Left ventricle myocardium superior (tissue), 1 donor: ENCODE results near the gene THUMPD1. TPM values are rescaled to one million over a fixed set of nuclear protein-coding genes. Genes with fewer than 3 reads are reported as not detected.
"Not testable (repeated sequence)": the region's sequence is repeated elsewhere in the genome, so short reads cannot be mapped to it uniquely, and the experiment has no call there.

Experiments used
- ATAC-seq: fragments of 200-7000 bp; cut with Tn5 transposase; one replicate; pipeline ENCODE4 v1.9.1; 2020; ENCODE audit warnings: mild to moderate bottlenecking, moderate library complexity
- DNase-seq: peaks from one replicate; pipeline ENCODE4 v3.0.0-alpha.2; 2020
- intact Hi-C: fragments of 100-400 bp; cut with micrococcal nuclease; formaldehyde crosslinking; loops from one replicate; pipeline ENCODE4 v1.11.0; 2022
- total RNA-seq: library from RNA; stranded (reverse); fragmentation: NEBNext Ultra II Directional; extraction: Animal tissue kit (Norgen Biotek cat#: 25700); gene quantifications from one replicate; pipeline ENCODE4 v1.2.1, GENCODE V29; 2021
- donor health status: DM: no; HTN: yes; CAD: no; lungs with severe emphysema.

THUMPD1 gene
- total RNA-seq, 1 donor from 2014 or later = 17.5 TPM

GRCh38 chr16:20753727-20754126 is 12.1 kb upstream of the THUMPD1 start:
- DNase-seq (no peak), ATAC-seq (no peak)
- intact Hi-C loops = no loop called here

GRCh38 chr16:20750558-20750957 is 8.9 kb upstream of the THUMPD1 start:
- intact Hi-C loops = no loop called here
- ATAC-seq = no peak
- DNase-seq = no peak

DNA sequence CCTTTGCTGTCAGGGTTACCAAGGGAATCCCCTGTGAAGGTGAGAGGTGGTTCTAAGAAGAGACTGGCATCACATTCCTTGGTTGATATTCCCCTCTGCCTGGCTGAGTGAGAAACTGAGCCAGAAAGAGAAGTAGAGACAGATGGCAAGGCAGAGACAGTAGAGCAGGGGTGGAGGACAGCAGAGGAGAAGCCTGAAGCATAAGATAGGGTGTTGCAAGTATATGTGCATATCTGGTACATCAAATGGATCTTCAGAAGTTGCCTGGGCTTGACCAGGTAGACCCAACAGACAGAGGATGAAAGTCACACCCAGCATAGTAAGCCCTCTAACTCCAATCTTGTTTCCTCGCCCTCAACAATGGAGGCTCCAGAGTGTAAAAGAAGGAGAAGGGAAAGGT is 7.9 kb upstream of the THUMPD1 start:
- DNase-seq = no peak

GRCh38 chr16:20747030-20747816 is 5.6 kb upstream of the THUMPD1 start:
- no peak for ATAC-seq
- DNase-seq = no peak
- intact Hi-C loops = no loop called here

More for the DNA sequence above, 7.9 kb upstream of the THUMPD1 start:
- intact Hi-C loops = no loop called here
- no peak for ATAC-seq

DNA sequence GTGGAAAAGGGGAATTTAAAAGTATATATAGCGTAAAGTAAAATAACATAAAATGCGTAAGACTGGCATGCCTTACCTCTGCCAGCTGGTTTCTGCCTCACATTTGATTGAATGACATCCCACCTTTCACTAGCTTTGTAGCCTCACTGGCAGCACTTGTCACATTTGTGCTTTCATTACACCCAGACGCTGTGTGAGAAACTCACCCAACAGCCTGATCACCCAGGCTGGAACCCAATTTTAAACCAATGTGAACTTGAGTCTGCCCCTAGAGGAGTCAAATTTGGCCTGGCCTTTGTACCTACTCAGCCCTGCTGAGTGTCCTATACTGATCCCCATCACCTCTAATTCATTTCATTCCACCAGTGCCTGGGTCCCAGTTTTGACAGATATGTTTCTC is 4.8 kb upstream of the THUMPD1 start:
- ATAC-seq (no peak), DNase-seq (no peak)
- intact Hi-C loops = no loop called here

GRCh38 chr16:20744922-20745440 is 3.4 kb upstream of the THUMPD1 start:
- DNase-seq = peak; percentile 37
- no peak for ATAC-seq
- intact Hi-C loops = no loop called here

- intact Hi-C loops = no loop called here
- DNase-seq = no peak
- ATAC-seq = no peak
These were observed 2.0 kb upstream of the THUMPD1 start for GRCh38 chr16:20743591-20743990.

DNA sequence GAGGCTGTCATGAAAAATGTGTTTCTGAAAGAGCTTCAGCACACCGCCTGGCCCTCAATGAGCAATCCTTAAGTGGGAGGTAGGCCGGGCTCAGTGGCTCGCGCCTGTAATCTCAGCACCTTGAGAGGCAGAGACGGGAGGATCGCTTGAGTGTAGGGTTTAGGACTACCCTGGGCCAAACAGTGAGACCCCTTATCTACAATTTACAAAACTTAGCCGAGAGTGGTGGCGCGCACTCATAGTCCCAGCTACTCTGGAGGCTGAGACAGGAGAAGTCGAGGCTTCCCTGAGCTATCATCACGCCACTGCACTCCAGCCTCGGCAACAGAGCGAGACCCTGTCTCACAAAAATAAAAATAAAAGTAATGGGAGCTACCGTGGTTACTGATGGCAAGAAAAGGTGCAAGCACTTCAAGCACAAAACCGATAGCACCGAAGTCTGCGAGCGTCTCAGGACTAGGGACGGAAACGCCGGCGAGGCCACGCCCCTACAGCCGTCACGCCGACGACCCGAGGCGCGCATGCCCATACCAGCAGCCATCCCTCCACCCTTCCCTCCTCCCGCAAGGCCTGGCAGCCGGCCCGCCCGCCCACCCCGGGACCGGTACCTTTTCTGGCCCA is 607 bp downstream of the THUMPD1 start:
- peak; percentile 93 for ATAC-seq
- intact Hi-C loops = no loop called here
- peak; percentile 94 for DNase-seq

DNA sequence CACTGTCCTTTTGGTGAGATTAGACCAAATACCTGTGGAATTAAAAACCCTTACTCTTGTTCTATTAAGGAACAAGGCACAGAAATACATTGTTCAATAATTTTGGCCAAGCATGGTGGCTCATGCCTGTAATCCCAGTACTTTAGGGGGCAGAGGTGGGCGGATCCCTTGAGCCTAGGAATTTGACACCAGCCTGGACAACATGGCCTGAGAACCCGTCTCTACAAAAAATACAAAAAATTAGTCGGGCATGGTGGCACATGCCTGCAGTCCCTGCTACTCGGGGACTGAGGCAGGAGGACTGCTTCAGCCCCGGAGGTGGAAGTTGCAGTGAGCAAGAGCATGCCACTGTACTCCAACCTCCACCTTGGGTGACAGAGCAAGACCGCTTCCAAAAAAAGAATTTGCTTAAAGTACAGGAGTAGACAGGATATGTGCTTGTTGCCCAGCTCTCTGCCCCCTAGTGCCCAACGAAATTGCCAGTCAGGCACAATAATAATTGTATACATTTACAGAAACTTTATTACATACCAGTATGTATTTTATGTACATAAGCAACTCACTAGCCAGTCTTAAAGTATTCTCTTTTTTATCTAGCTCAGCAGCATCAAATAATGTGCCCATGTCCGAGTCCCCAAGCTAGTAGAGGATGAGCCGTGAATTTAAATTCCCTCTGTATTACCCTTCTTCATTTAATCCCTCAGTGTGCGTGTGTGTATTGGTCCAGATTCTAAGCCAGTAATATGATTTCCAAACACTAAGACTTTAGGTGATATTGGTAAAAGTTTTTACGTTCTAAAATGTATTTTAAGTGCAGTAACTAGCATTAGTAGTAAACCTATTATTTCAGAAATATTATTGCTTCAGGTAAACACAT is 1.4 kb downstream of the THUMPD1 start:
- ATAC-seq = peak; percentile 22
- no peak for DNase-seq
- intact Hi-C loops = no loop called here

DNA sequence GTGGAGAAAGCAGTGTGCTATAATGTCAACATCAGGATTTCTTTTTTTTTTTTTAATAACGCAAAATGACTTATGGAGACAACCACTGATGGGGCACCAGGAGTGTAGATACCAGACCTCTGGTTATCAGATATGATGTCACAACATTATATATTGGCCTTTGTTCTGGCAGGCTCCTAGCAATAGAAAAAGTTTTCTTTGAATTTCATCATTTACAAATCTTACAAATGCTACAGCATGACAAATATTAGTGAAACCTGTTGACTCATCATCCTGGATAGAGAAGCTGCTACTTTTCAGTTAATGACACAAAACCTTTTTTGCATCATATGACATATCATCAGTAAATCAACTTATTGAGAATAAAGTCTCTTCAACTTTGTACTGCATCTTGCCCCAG is 6.1 kb downstream of the THUMPD1 start:
- DNase-seq = no peak
- ATAC-seq = no peak
- intact Hi-C loops = no loop called here

GRCh38 chr16:20734782-20735181 is 6.8 kb downstream of the THUMPD1 start:
- intact Hi-C loops = no loop called here
- no peak for ATAC-seq
- DNase-seq = no peak

DNA sequence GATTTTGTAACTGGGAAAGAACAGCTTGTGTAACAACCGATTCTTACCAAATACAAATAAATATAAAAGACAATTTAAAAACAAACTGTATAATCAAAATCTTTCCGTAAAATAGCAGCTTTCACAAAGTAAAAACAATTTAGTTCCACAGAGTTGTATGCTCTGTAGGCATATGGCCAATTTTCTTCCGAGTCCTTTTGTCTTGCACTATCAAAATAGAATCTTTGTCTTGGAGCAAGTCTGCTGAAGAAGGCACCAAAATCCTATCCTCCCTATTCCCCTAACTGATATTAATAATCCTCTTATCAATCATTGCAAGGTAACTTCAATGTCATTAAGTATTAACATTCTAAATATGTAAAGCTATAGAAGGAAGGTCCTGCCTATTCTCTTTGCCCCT is 7.6 kb downstream of the THUMPD1 start:
- no peak for ATAC-seq
- intact Hi-C loops = no loop called here

DNA sequence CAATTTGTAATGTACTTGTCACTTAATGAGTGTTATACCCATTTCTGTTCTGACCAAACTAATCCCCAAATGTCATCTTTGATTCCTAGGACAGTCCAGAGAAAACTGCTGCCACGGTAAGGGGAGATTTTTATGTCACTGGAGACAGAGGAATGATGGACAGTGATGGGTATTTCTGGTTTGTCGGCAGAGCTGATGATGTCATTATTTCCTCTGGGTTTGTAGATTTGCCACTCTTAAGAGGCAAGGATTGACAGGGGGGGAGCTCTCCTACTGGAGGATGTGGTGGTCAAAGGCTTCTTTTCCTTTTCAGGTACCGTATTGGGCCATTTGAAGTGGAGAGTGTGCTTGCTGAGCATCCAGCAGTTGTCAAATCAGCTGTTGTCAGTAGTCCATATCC is 12.5 kb downstream of the THUMPD1 start:
- DNase-seq (no peak), ATAC-seq (no peak)
- intact Hi-C loops = no loop called here

More for the DNA sequence above, 7.6 kb downstream of the THUMPD1 start:
- DNase-seq = no peak

- intact Hi-C loops = no loop called here
- no peak for DNase-seq
- no peak for ATAC-seq
These were observed 14.4 kb downstream of the THUMPD1 start for GRCh38 chr16:20727181-20727580.

GRCh38 chr16:20726661-20727060 is 15.0 kb downstream of the THUMPD1 start:
- intact Hi-C loops = no loop called here
- DNase-seq = no peak
- ATAC-seq = no peak

DNA sequence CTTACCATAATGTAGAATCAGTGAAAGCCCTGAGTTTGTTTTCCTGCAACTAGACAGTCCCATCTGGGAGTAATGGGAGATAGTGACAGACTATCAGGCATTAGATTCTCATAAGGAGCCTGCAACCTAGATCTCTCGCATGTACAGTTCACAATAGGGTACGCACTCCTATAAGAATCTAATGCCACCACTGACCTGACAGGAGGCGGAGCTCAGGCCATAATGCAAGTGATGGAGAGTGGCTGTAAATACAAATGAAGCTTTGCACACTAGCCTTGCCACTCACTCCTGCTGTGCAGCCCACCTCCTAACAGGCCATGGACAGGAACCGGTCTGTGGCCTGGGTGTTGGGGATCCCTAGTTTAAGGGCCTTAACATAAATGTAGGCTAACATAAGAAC is 21.4 kb downstream of the THUMPD1 start:
- ATAC-seq = no peak
- intact Hi-C loops = no loop called here
- DNase-seq = no peak

GRCh38 chr16:20717718-20718117 is 23.9 kb downstream of the THUMPD1 start:
- intact Hi-C loops, ATAC-seq, DNase-seq: not testable (repeated sequence)

DNA sequence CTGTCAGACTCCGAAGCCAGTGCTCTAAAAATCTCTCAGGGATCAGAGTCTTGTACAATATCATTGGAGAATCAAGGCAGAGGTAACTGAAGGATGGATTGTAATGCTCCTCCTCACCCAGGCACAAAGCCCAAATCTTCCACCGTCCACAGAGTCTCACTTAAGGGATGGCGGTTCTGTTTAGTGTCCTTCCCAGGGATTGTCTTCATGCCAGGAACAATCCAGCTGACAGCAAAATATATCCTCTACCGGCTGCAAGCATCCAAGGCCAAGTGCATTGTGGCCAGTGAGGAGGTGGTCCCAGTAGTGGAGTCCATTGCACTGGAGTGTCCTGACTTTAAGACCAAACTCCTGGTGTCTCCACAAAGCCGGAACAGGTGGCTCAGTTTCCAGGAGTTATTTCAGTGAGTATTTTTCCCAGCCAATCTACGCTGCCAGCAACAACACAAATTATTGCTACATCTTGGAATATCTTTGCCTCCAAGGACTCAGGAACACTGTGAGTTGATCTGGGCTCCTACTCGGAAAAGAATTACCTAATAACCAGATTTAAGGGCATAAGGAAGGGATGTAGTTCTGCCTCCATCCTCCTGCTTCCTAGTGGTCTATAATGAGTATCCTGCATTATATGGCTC is 30.2 kb downstream of the THUMPD1 start:
- no peak for DNase-seq
- intact Hi-C loops = no loop called here
- ATAC-seq = peak; percentile 87

DNA sequence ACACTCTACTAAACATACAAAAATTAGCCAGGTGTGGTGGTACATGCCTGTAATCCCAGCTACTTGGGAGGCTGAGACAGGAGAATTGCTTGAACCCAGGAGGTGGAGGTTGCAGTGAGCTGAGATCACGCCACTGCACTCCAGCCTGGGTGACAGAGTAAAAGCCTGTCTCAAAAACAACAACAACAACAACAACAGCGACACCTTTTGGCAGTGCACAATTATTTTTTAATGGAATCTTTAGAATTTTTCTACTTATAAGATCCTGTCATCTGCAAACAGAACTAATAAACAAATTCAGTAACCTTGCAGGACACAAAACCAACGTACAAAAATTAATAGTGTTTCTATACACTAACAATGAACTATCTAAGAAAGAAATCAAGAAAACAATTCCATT is 33.5 kb downstream of the THUMPD1 start:
- DNase-seq, ATAC-seq, intact Hi-C loops: not testable (repeated sequence)
